K562 (cell line): ENCODE results near the gene NSG2. TPM values are rescaled to one million over a fixed set of nuclear protein-coding genes. Genes with fewer than 3 reads are reported as not detected.

ENCODE experiments used
- ATAC-seq: fragments of 200-7000 bp; cut with Tn5 transposase; 3 replicates; pipeline ENCODE4 v1.9.1; 2020; ENCODE audit warnings: moderate library complexity
- BruUV-seq: library from RNA; stranded (reverse); fragments of 400-500 nt; replicated peaks from 2 replicates; lab custom pipeline; 2021; lab: Mats Ljungman, UMichigan
- CTCF ChIA-PET: fragments of 300-600 bp; formaldehyde crosslinking; extraction: SDS; loops from one replicate; lab custom pipeline; 2021; ENCODE audit warnings: low intra/inter-chr PET ratio; lab: Yijun Ruan, JAX
- POLR2A ChIA-PET: fragments of 300-600, 350-650 bp; sonication (Branson Sonifier 250); formaldehyde crosslinking; extraction: SDS; loops from one replicate; lab custom pipeline; 2021; ENCODE audit warnings: antibody characterized with exemption, inconsistent platforms; lab: Yijun Ruan, JAX
- DNase-seq, 4 experiments: peaks; one replicate each; pipeline versions ENCODE4 v3.0.0 to v3.0.0-alpha.2; 2011 to 2018; ENCODE audit warnings: low spot score in 3 of 4, mixed read lengths in 3 of 4; ENCODE audit errors: extremely low read depth in 1 of 4
- FAIRE-seq: peaks from 2 replicates; lab custom pipeline; 2011; peaks lifted over from hg19 to GRCh38; lab: Jason Lieb, UNC
- H2AFZ ChIP-seq: 2 replicates; pipeline ENCODE4 v1.6.0; 2011; ENCODE audit warnings: low read depth, low read length, control low read depth, inconsistent platforms
- H3K27ac ChIP-seq: fragments of 200-600 bp; 3 replicates; pipeline ENCODE4 v1.8.0; 2011; ENCODE audit warnings: low read depth, mild to moderate bottlenecking, control low read depth, inconsistent platforms, low read length, moderate library complexity, mixed read lengths; ENCODE audit errors: extremely low read depth
- H3K27me3 ChIP-seq, 2 experiments: fragments of 300-600 bp in 1 of 2; 2 replicates in 1 of 2; 3 replicates in 1 of 2; pipeline versions ENCODE4 v1.6.0 to v1.8.0; 2011; ENCODE audit warnings: inconsistent platforms in 2 of 2, low read length in 2 of 2, mild to moderate bottlenecking in 1 of 2, mixed read lengths in 1 of 2, moderate library complexity in 1 of 2; ENCODE audit not compliant: control insufficient read depth in 2 of 2, insufficient read depth in 2 of 2
- H3K36me3 ChIP-seq: fragments of 300-600 bp; 3 replicates; pipeline ENCODE4 v1.8.0; 2011; ENCODE audit warnings: mild to moderate bottlenecking, low read length, inconsistent platforms; ENCODE audit not compliant: control insufficient read depth, insufficient read depth
- H3K4me1 ChIP-seq, 2 experiments: fragments of 200-600 bp in 1 of 2; replicated peaks in 1 of 2; 2 replicates in 1 of 2; 3 replicates in 1 of 2; pipeline versions ENCODE4 v1.5.1 to v1.8.0; 2011; ENCODE audit warnings: inconsistent platforms in 2 of 2, low read length in 2 of 2, mild to moderate bottlenecking in 1 of 2, mixed read lengths in 1 of 2, moderate library complexity in 1 of 2; ENCODE audit not compliant: control insufficient read depth in 2 of 2, insufficient read depth in 2 of 2
- H3K4me2 ChIP-seq: 2 replicates; pipeline ENCODE4 v1.6.1; 2011; ENCODE audit warnings: low read length, control low read depth, inconsistent platforms, mixed read lengths; ENCODE audit not compliant: insufficient read depth
- H3K4me3 ChIP-seq: fragments of 200-600 bp; sonication (generic), shearing (Covaris generic); 2 replicates; pipeline ENCODE4 v1.5.1; 2016; ENCODE audit warnings: control low read depth, inconsistent platforms
- H3K79me2 ChIP-seq: fragments of 200-600 bp; 3 replicates; pipeline ENCODE4 v1.8.0; 2011; ENCODE audit warnings: low read length, inconsistent platforms; ENCODE audit not compliant: control insufficient read depth, insufficient read depth
- H3K9ac ChIP-seq, 2 experiments: 2 replicates each; pipeline versions ENCODE4 v1.6.0 to v1.6.1; 2011; ENCODE audit warnings: low read depth in 2 of 2, low read length in 2 of 2, control low read depth in 1 of 2, inconsistent platforms in 1 of 2, mild to moderate bottlenecking in 1 of 2, mixed read lengths in 1 of 2; ENCODE audit not compliant: insufficient read depth in 1 of 2
- H3K9me1 ChIP-seq: one replicate; pipeline ENCODE4 v1.6.0; 2011; ENCODE audit warnings: inconsistent platforms, mild to moderate bottlenecking, low read length, moderate library complexity; ENCODE audit not compliant: control insufficient read depth, insufficient read depth
- H3K9me3 ChIP-seq: replicated peaks from 2 replicates; pipeline ENCODE4 v1.5.1; 2011; ENCODE audit warnings: low read depth, low read length, inconsistent platforms; ENCODE audit not compliant: control insufficient read depth, insufficient read depth
- H4K20me1 ChIP-seq: replicated peaks from 2 replicates; pipeline ENCODE4 v1.6.1; 2011; ENCODE audit warnings: low read length, inconsistent platforms, mixed read lengths; ENCODE audit not compliant: control insufficient read depth, insufficient read depth
- LCOR ChIP-seq: sonication (generic); formaldehyde crosslinking; IDR thresholded peaks from 2 replicates; pipeline ENCODE4 v1.8.0; 2022; ENCODE audit warnings: mild to moderate bottlenecking, missing genetic modification reagents
- MTF1 ChIP-seq: fragments of 250-450 bp; sonication (Bioruptor Pico); IDR thresholded peaks from 2 replicates; pipeline ENCODE4 v1.9.0; 2021; ENCODE audit warnings: moderate library complexity, mild to moderate bottlenecking, inconsistent platforms, borderline replicate concordance
- NFE2 ChIP-seq: IDR thresholded peaks from 2 replicates; pipeline ENCODE4 v1.6.1; 2014; ENCODE audit warnings: antibody characterized with exemption, low read depth
- PHB ChIP-seq: fragments of 250-450 bp; sonication (Bioruptor Pico); IDR thresholded peaks from 2 replicates; pipeline ENCODE4 v1.5.0; 2021
- RBFOX2 ChIP-seq: fragments of 200-400 bp; formaldehyde crosslinking; IDR thresholded peaks from 2 replicates; pipeline ENCODE4 v1.6.1; 2017; ENCODE audit warnings: low read depth, mild to moderate bottlenecking, low read length, moderate library complexity
- SMARCC2 ChIP-seq: fragments of 450-650 bp; IDR thresholded peaks from 2 replicates; pipeline ENCODE4 v1.6.1; 2017; ENCODE audit warnings: antibody characterized with exemption, moderate library complexity, mild to moderate bottlenecking, low read depth
- TAF1 ChIP-seq: IDR thresholded peaks from 2 replicates; pipeline ENCODE4 v1.6.1; 2011; ENCODE audit warnings: mild to moderate bottlenecking, low read length, moderate library complexity; ENCODE audit not compliant: insufficient read depth, control insufficient read depth, severe bottlenecking; ENCODE audit errors: extremely low read depth
- TEAD2 ChIP-seq: fragments of 450-650 bp; IDR thresholded peaks from 2 replicates; pipeline ENCODE4 v1.6.1; 2016; ENCODE audit warnings: missing genetic modification characterization, control low read depth, missing compliant biosample characterization
- ZFP1 ChIP-seq: fragments of 450-650 bp; formaldehyde crosslinking; IDR thresholded peaks from 2 replicates; pipeline ENCODE4 v1.4.0; 2020; ENCODE audit warnings: mild to moderate bottlenecking, mixed read lengths
- ZNF143 ChIP-seq: sonication (generic); formaldehyde crosslinking; IDR thresholded peaks from 2 replicates; pipeline ENCODE4 v1.9.0; 2022; ENCODE audit warnings: mild to moderate bottlenecking, missing genetic modification reagents
- ZNF583 ChIP-seq: fragments of 250-450 bp; sonication (Bioruptor Pico); IDR thresholded peaks from 2 replicates; pipeline ENCODE4 v1.4.0; 2020
- ZNF695 ChIP-seq: fragments of 450-650 bp; formaldehyde crosslinking; IDR thresholded peaks from 2 replicates; pipeline ENCODE4 v1.4.0; 2020; ENCODE audit warnings: mild to moderate bottlenecking, moderate library complexity
- WGBS: fragments of 100-300 bp; shearing (Covaris generic); methylation state at CpG from one replicate; pipeline ENCODE4 v1.1.6; 2016; ENCODE audit warnings: low coverage, mixed read lengths; ENCODE audit not compliant: insufficient coverage; ENCODE audit errors: missing lambda C conversion rate; 5-methylcytosine and 5-hydroxymethylcytosine counted together
- in situ Hi-C: fragments of 300-500 bp; cut with MboI; formaldehyde crosslinking; loops from 4 replicates; pipeline ENCODE4 v1.15.0; 2018; ENCODE audit warnings: inconsistent platforms, mixed read lengths
- intact Hi-C: fragments of 100-400 bp; cut with micrococcal nuclease; formaldehyde crosslinking; loops from 2 replicates; pipeline ENCODE4 v1.14.2; 2022
- polyA plus RNA-seq, 8 experiments: library from polyadenylated mRNA; depleted of rRNA in 4 of 8; stranded (reverse) in 5 of 8; unstranded in 3 of 8; fragments of >200 nt; fragmentation: Nextera tagmentation in 2 of 8; fragmentation: Illumina TruSeq in 1 of 8; extraction: Ambion mirVana in 2 of 8; extraction: Trizol in 1 of 8; gene quantifications; 2 replicates each; pipeline versions ENCODE4 v1.2.1 to v1.2.3, GENCODE V29; 2011 to 2014; ENCODE audit warnings: inconsistent platforms in 1 of 8, missing spikeins in 1 of 8
- total RNA-seq, 7 experiments: library from RNA; depleted of rRNA in 6 of 7; stranded (reverse); fragments of >200 nt in 6 of 7; fragmentation: Illumina TruSeq in 2 of 7; extraction: Trizol in 2 of 7; gene quantifications; 2 replicates each; pipeline versions ENCODE4 v1.2.1 to v1.2.3, GENCODE V29; 2011 to 2021; ENCODE audit warnings: low replicate concordance in 1 of 7
- TF ChIP-seq, protein P1 (sequence below): sonication (generic); formaldehyde crosslinking; IDR thresholded peaks from 2 replicates; pipeline ENCODE4 v1.8.0; 2023; ENCODE audit warnings: missing genetic modification reagents, mild to moderate bottlenecking, borderline replicate concordance
- TF ChIP-seq, protein P2 (sequence below): fragments of 450-650 bp; IDR thresholded peaks from 2 replicates; pipeline ENCODE4 v1.6.1; 2016; ENCODE audit warnings: borderline replicate concordance
- TF ChIP-seq, protein P3 (sequence below): sonication (generic); IDR thresholded peaks from 2 replicates; pipeline ENCODE4 v1.6.1; 2016

The NSG2 gene
- total and polyA plus RNA-seq, 9 of the 15 experiments (the other 6 are each of a cell fraction or from before 2014, with no cell fraction given): not detected

DNA sequence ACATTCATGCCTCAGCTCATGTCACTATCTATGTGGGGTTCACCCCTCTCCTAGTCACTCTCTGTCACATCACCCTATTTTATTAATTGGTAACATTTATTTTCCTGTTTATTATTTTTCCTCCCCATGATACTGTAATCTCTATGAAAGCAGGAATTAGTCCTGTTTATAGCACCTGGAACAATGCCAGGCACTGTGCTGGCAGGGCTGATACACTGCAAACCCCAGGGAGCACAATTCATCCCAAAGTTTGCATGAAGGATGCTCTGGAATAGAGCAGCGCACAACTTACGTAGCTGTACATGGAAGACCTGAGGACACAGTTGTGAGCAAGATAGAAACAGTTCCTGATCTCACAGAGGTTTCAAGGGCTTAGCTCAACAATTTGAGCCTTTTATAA lies 103.2 kb downstream of the NSG2 start (continued):
- no peak for TF ChIP-seq NFE2
- TF ChIP-seq ZNF695 (CRISPR knock-in tag): no peak
- TF ChIP-seq TAF1: no peak
- TF ChIP-seq, all 486 proteins: peak for 0

DNA sequence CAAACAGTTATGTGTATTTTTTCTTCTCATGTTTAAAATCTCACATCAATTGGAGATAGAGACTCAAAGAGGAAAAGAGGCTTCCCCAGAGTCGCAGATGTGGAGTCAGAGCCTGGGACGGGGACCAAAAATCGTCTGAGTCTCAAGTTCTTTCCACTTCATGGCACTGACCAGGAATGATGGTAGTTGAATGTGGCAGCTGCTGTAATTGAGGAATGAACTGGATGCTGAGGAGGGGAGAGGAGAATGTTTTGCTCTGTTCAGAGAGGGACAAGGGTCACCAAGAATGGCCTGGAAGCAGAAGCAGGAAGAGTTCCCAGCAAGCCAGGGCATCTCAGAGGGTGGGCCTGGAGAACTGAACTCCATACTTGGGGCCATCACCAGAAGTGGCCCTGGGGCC lies 103.9 kb downstream of the NSG2 start:
- POLR2A ChIA-PET: no interaction called here
- in situ Hi-C loops: no loop called here
- H3K27ac ChIP-seq: no peak overlapping the region
- TF ChIP-seq LCOR (no peak), ZFP1 (CRISPR knock-in tag) (no peak), ZNF583 (CRISPR knock-in tag) (no peak), PHB (CRISPR knock-in tag) (no peak), SMARCC2 (no peak), ZNF143 (CRISPR knock-in tag) (no peak), MTF1 (CRISPR knock-in tag) (no peak), RBFOX2 (no peak), TEAD2 (tag) (no peak)
- TF ChIP-seq, protein P1, sequence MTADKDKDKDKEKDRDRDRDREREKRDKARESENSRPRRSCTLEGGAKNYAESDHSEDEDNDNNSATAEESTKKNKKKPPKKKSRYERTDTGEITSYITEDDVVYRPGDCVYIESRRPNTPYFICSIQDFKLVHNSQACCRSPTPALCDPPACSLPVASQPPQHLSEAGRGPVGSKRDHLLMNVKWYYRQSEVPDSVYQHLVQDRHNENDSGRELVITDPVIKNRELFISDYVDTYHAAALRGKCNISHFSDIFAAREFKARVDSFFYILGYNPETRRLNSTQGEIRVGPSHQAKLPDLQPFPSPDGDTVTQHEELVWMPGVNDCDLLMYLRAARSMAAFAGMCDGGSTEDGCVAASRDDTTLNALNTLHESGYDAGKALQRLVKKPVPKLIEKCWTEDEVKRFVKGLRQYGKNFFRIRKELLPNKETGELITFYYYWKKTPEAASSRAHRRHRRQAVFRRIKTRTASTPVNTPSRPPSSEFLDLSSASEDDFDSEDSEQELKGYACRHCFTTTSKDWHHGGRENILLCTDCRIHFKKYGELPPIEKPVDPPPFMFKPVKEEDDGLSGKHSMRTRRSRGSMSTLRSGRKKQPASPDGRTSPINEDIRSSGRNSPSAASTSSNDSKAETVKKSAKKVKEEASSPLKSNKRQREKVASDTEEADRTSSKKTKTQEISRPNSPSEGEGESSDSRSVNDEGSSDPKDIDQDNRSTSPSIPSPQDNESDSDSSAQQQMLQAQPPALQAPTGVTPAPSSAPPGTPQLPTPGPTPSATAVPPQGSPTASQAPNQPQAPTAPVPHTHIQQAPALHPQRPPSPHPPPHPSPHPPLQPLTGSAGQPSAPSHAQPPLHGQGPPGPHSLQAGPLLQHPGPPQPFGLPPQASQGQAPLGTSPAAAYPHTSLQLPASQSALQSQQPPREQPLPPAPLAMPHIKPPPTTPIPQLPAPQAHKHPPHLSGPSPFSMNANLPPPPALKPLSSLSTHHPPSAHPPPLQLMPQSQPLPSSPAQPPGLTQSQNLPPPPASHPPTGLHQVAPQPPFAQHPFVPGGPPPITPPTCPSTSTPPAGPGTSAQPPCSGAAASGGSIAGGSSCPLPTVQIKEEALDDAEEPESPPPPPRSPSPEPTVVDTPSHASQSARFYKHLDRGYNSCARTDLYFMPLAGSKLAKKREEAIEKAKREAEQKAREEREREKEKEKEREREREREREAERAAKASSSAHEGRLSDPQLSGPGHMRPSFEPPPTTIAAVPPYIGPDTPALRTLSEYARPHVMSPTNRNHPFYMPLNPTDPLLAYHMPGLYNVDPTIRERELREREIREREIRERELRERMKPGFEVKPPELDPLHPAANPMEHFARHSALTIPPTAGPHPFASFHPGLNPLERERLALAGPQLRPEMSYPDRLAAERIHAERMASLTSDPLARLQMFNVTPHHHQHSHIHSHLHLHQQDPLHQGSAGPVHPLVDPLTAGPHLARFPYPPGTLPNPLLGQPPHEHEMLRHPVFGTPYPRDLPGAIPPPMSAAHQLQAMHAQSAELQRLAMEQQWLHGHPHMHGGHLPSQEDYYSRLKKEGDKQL (CRISPR knock-in tag): no peak
- TF ChIP-seq, protein P2, sequence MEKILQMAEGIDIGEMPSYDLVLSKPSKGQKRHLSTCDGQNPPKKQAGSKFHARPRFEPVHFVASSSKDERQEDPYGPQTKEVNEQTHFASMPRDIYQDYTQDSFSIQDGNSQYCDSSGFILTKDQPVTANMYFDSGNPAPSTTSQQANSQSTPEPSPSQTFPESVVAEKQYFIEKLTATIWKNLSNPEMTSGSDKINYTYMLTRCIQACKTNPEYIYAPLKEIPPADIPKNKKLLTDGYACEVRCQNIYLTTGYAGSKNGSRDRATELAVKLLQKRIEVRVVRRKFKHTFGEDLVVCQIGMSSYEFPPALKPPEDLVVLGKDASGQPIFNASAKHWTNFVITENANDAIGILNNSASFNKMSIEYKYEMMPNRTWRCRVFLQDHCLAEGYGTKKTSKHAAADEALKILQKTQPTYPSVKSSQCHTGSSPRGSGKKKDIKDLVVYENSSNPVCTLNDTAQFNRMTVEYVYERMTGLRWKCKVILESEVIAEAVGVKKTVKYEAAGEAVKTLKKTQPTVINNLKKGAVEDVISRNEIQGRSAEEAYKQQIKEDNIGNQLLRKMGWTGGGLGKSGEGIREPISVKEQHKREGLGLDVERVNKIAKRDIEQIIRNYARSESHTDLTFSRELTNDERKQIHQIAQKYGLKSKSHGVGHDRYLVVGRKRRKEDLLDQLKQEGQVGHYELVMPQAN: no peak
- TF ChIP-seq, protein P3, sequence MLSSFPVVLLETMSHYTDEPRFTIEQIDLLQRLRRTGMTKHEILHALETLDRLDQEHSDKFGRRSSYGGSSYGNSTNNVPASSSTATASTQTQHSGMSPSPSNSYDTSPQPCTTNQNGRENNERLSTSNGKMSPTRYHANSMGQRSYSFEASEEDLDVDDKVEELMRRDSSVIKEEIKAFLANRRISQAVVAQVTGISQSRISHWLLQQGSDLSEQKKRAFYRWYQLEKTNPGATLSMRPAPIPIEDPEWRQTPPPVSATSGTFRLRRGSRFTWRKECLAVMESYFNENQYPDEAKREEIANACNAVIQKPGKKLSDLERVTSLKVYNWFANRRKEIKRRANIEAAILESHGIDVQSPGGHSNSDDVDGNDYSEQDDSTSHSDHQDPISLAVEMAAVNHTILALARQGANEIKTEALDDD: no peak

More for the DNA sequence above, 103.9 kb downstream of the NSG2 start:
- FAIRE-seq (no peak), DNase-seq (no peak), ATAC-seq (no peak)
- H3K79me2 ChIP-seq: no peaks in the 10 kb centered on the region
- BruUV-seq: no TSS peak
- peaks cover 3% of the 10 kb centered on the region for H3K9me1 ChIP-seq
- CTCF ChIA-PET: no interaction called here
- no peaks in the 10 kb centered on the region; a peak in 1 of 5 replicates for H3K27me3 ChIP-seq
- no peaks in the 10 kb centered on the region for H3K36me3 ChIP-seq
- H3K4me2 ChIP-seq: no peak overlapping the region
- H3K9ac ChIP-seq: no peak overlapping the region
- H4K20me1 ChIP-seq: no peaks in the 10 kb centered on the region
- H2AFZ ChIP-seq: no peak overlapping the region
- H3K4me3 ChIP-seq: no peak overlapping the region
- whole genome bisulfite sequencing: 0% methylated on average over 3 of the region's 3 CpGs
- intact Hi-C loops: no loop called here
- H3K4me1 ChIP-seq: no peaks in the 10 kb centered on the region
- H3K9me3 ChIP-seq: no peaks in the 10 kb centered on the region
